H9 (cell line): ENCODE data around the gene DOHH. TPM values are rescaled to one million over a fixed set of nuclear protein-coding genes. Genes with fewer than 3 reads are reported as not detected.
"Not testable (repeated sequence)": the region's sequence is repeated elsewhere in the genome, so short reads cannot be mapped to it uniquely, and the experiment has no call there.

Experiments used
- DNase-seq: peaks from one replicate; pipeline ENCODE4 v3.0.0-alpha.2; 2017
- H2AFZ ChIP-seq: one replicate; pipeline ENCODE4 v1.6.1; 2013; ENCODE audit warnings: mild to moderate bottlenecking, low read length, control low read depth, moderate library complexity
- H2AK5ac ChIP-seq: 2 replicates; pipeline ENCODE4 v1.6.1; 2013; ENCODE audit warnings: low read length, control low read depth, mixed read lengths; ENCODE audit not compliant: insufficient read length
- H2BK120ac ChIP-seq: one replicate; pipeline ENCODE4 v1.6.1; 2013; ENCODE audit warnings: low read depth, mild to moderate bottlenecking, low read length, control low read depth, inconsistent platforms; ENCODE audit not compliant: poor library complexity, severe bottlenecking
- H2BK12ac ChIP-seq: 2 replicates; pipeline ENCODE4 v1.6.1; 2013; ENCODE audit warnings: low read length, control low read depth, mixed read lengths, low read depth; ENCODE audit not compliant: insufficient read length
- H2BK15ac ChIP-seq: 2 replicates; pipeline ENCODE4 v1.6.1; 2013; ENCODE audit warnings: low read depth, low read length, control low read depth
- H2BK20ac ChIP-seq: one replicate; pipeline ENCODE4 v1.6.1; 2013; ENCODE audit warnings: low read depth, mild to moderate bottlenecking, low read length, control low read depth, inconsistent platforms; ENCODE audit not compliant: poor library complexity, severe bottlenecking
- H2BK5ac ChIP-seq: 2 replicates; pipeline ENCODE4 v1.6.1; 2013; ENCODE audit warnings: low read length, control low read depth, mixed read lengths; ENCODE audit not compliant: insufficient read length
- H3K14ac ChIP-seq: 2 replicates; pipeline ENCODE4 v1.6.1; 2013; ENCODE audit warnings: low read length, control low read depth; ENCODE audit not compliant: insufficient read depth
- H3K18ac ChIP-seq: 2 replicates; pipeline ENCODE4 v1.6.1; 2013; ENCODE audit warnings: low read depth, mild to moderate bottlenecking, mixed read lengths, low read length, control low read depth; ENCODE audit not compliant: insufficient read length
- H3K23ac ChIP-seq: 2 replicates; pipeline ENCODE4 v1.6.1; 2013; ENCODE audit warnings: low read length, control low read depth, mixed read lengths, low read depth; ENCODE audit not compliant: insufficient read length
- H3K23me2 ChIP-seq: 2 replicates; pipeline ENCODE4 v1.6.1; 2013; ENCODE audit warnings: low read depth, mild to moderate bottlenecking, mixed read lengths, low read length, control low read depth; ENCODE audit not compliant: insufficient read length, poor library complexity, severe bottlenecking
- H3K27ac ChIP-seq: 2 replicates; pipeline ENCODE4 v1.5.1; 2013; ENCODE audit warnings: low read length, control low read depth, mixed read lengths, low read depth; ENCODE audit not compliant: insufficient read length
- H3K27me3 ChIP-seq: 2 replicates; pipeline ENCODE4 v1.6.1; 2013; ENCODE audit warnings: low read length, control low read depth, inconsistent platforms; ENCODE audit not compliant: insufficient read depth
- H3K4ac ChIP-seq: 2 replicates; pipeline ENCODE4 v1.6.1; 2013; ENCODE audit warnings: low read depth, mild to moderate bottlenecking, control low read depth, inconsistent platforms, low read length, moderate library complexity
- H3K4me1 ChIP-seq: 2 replicates; pipeline ENCODE4 v1.6.1; 2013; ENCODE audit warnings: low read length, control low read depth, inconsistent platforms; ENCODE audit not compliant: insufficient read depth
- H3K4me2 ChIP-seq: 2 replicates; pipeline ENCODE4 v1.6.1; 2013; ENCODE audit warnings: low read length, control low read depth, mixed read lengths; ENCODE audit not compliant: insufficient read length, insufficient read depth
- H3K56ac ChIP-seq: 2 replicates; pipeline ENCODE4 v1.6.1; 2013; ENCODE audit warnings: low read depth, mild to moderate bottlenecking, mixed read lengths, low read length, control low read depth; ENCODE audit not compliant: insufficient read length
- H3K79me1 ChIP-seq: 2 replicates; pipeline ENCODE4 v1.6.1; 2013; ENCODE audit warnings: low read depth, mild to moderate bottlenecking, moderate library complexity, low read length, control low read depth, inconsistent platforms; ENCODE audit not compliant: insufficient read depth, poor library complexity, severe bottlenecking
- H3K79me2 ChIP-seq: 2 replicates; pipeline ENCODE4 v1.6.1; 2013; ENCODE audit warnings: low read length, control low read depth, inconsistent platforms; ENCODE audit not compliant: insufficient read depth
- H3K9ac ChIP-seq: 2 replicates; pipeline ENCODE4 v1.6.1; 2013; ENCODE audit warnings: low read length, control low read depth, mixed read lengths; ENCODE audit not compliant: insufficient read length; ENCODE audit errors: extremely low read depth
- H3K9me3 ChIP-seq: one replicate; pipeline ENCODE4 v1.6.1; 2013; ENCODE audit warnings: low read depth, low read length, inconsistent platforms; ENCODE audit not compliant: control insufficient read depth
- H3T11ph ChIP-seq: one replicate; pipeline ENCODE4 v1.6.1; 2013; ENCODE audit warnings: mild to moderate bottlenecking, low read length, control low read depth, inconsistent platforms
- H4K20me1 ChIP-seq: one replicate; pipeline ENCODE4 v1.6.1; 2013; ENCODE audit not compliant: control insufficient read depth, insufficient read length, insufficient read depth
- H4K5ac ChIP-seq: 2 replicates; pipeline ENCODE4 v1.6.1; 2013; ENCODE audit warnings: low read depth, mild to moderate bottlenecking, mixed read lengths, low read length, control low read depth; ENCODE audit not compliant: insufficient read length
- H4K8ac ChIP-seq: replicated peaks from 2 replicates; pipeline ENCODE4 v1.6.1; 2013; ENCODE audit warnings: low read length, control low read depth, mixed read lengths, low read depth; ENCODE audit not compliant: insufficient read length
- H4K91ac ChIP-seq: 2 replicates; pipeline ENCODE4 v1.6.1; 2013; ENCODE audit warnings: low read depth, mild to moderate bottlenecking, moderate library complexity, mixed read lengths, low read length, control low read depth; ENCODE audit not compliant: insufficient read length
- H3K27ac Mint-ChIP-seq, 3 experiments: 2 replicates in 2 of 3; 3 replicates in 1 of 3; pipeline ENCODE4 v1.8.0; 2020 to 2021; ENCODE audit warnings: mixed read lengths in 3 of 3, mild to moderate bottlenecking in 1 of 3, moderate library complexity in 1 of 3
- H3K27me3 Mint-ChIP-seq: 2 replicates; pipeline ENCODE4 v1.8.0; 2021; ENCODE audit warnings: low read depth, mild to moderate bottlenecking, moderate library complexity, mixed read lengths
- H3K36me3 Mint-ChIP-seq, 3 experiments: 2 replicates in 2 of 3; 3 replicates in 1 of 3; pipeline ENCODE4 v1.8.0; 2020 to 2021; ENCODE audit warnings: low read depth in 3 of 3, mixed read lengths in 3 of 3; ENCODE audit not compliant: insufficient read depth in 1 of 3
- H3K4me1 Mint-ChIP-seq, 2 experiments: 2 replicates each; pipeline ENCODE4 v1.8.0; 2020; ENCODE audit warnings: mixed read lengths in 2 of 2
- H3K4me3 Mint-ChIP-seq, 2 experiments: 2 replicates in 1 of 2; 3 replicates in 1 of 2; pipeline ENCODE4 v1.8.0; 2020 to 2021; ENCODE audit warnings: mild to moderate bottlenecking in 2 of 2, mixed read lengths in 2 of 2, moderate library complexity in 1 of 2
- H3K9me3 Mint-ChIP-seq, 2 experiments: 2 replicates in 1 of 2; 3 replicates in 1 of 2; pipeline ENCODE4 v1.8.0; 2020; ENCODE audit warnings: mild to moderate bottlenecking in 2 of 2, mixed read lengths in 2 of 2, moderate library complexity in 1 of 2
- WGBS: extraction: QIAGEN DNeasy Blood & Tissue Kit; methylation state at CpG from one replicate; pipeline ENCODE4 v1.1.7; 2013; ENCODE audit warnings: missing lambda C conversion rate, low lambda C conversion rate, mixed read lengths; ENCODE audit not compliant: insufficient read length; ENCODE audit errors: extremely low coverage; 5-methylcytosine and 5-hydroxymethylcytosine counted together
- total RNA-seq: library from RNA; stranded (reverse); gene quantifications from 2 replicates; pipeline ENCODE4 v1.2.1, GENCODE V29; 2021
- TF ChIP-seq, protein P1 (sequence below): fragments of 200-600 bp; sonication (generic); conservative IDR thresholded peaks from 3 replicates; pipeline ENCODE4 v1.8.0; 2021; ENCODE audit warnings: antibody characterized with exemption, mild to moderate bottlenecking

DOHH gene
- total RNA-seq, 1 experiment from 2014 or later: 16.5 TPM

DNA sequence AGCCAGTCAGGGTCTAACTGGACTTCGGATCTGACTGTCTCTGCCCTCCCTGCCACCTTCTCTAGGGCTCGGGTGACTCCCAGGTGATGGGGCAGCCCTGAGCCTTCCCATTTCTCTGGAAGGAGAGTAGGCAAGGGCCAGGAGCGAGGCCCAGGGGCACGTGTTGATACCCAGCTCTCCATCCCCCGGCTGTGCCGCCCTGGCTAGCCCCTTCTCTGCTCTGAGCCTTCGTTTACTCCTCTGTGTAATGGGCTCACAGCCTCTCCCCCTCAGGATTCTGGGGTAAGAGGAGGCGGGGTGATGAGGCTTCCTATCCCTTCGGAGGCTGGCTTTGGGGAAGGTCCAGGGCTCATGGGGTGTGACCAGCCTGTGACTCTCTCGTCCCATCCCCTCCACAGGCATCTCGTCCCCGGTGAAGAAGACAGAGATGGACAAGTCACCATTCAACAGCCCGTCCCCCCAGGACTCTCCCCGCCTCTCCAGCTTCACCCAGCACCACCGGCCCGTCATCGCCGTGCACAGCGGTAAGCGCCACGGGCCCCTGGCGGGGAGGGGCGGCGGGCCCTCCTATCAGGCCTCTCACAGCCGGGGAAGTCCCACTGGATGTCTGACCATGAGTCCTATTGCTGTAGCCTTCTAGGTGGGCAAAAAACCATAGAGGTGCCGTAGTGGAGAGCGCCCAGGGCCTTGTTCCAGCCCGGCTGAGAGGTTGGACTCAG is 51.7 kb downstream of the DOHH start:
- DNase-seq: no peak
- no peak overlapping the region for H2AK5ac ChIP-seq
- Mint-ChIP-seq H3K27me3 (no peaks in the 10 kb centered on the region; the same call in 1 of the 2 replicates), H3K4me3 (no peak overlapping the region), H3K9me3 (no peaks in the 10 kb centered on the region), H3K4me1 (peaks cover 8 to 10% of the 10 kb centered on the region in 2 experiments), H3K27ac (no peak overlapping the region), H3K36me3 (no peaks in the 10 kb centered on the region)
- no peak overlapping the region for H2AFZ ChIP-seq
- no peak overlapping the region for H3K14ac ChIP-seq
- H4K20me1 ChIP-seq: no peaks in the 10 kb centered on the region
- no peaks in the 10 kb centered on the region for H3K9me3 ChIP-seq
- no peak overlapping the region for H4K91ac ChIP-seq
- H2BK20ac ChIP-seq: no peak overlapping the region
- H3K56ac ChIP-seq: no peak overlapping the region
- H2BK5ac ChIP-seq: no peak overlapping the region
- H4K5ac ChIP-seq: no peak overlapping the region
- H3T11ph ChIP-seq: no peak overlapping the region
- no peaks in the 10 kb centered on the region for H3K79me2 ChIP-seq
- H2BK15ac ChIP-seq: no peak overlapping the region
- H2BK120ac ChIP-seq: no peak overlapping the region
- no peak overlapping the region for H3K18ac ChIP-seq
- no peaks in the 10 kb centered on the region; the same call in 1 of the 2 replicates for H3K4me1 ChIP-seq
- no peaks in the 10 kb centered on the region for H3K27me3 ChIP-seq
- no peak overlapping the region for H3K4ac ChIP-seq
- H3K23ac ChIP-seq: no peak overlapping the region
- TF ChIP-seq, protein P1, sequence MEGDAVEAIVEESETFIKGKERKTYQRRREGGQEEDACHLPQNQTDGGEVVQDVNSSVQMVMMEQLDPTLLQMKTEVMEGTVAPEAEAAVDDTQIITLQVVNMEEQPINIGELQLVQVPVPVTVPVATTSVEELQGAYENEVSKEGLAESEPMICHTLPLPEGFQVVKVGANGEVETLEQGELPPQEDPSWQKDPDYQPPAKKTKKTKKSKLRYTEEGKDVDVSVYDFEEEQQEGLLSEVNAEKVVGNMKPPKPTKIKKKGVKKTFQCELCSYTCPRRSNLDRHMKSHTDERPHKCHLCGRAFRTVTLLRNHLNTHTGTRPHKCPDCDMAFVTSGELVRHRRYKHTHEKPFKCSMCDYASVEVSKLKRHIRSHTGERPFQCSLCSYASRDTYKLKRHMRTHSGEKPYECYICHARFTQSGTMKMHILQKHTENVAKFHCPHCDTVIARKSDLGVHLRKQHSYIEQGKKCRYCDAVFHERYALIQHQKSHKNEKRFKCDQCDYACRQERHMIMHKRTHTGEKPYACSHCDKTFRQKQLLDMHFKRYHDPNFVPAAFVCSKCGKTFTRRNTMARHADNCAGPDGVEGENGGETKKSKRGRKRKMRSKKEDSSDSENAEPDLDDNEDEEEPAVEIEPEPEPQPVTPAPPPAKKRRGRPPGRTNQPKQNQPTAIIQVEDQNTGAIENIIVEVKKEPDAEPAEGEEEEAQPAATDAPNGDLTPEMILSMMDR: no peak
- H2BK12ac ChIP-seq: no peak overlapping the region
- H3K9ac ChIP-seq: no peak overlapping the region
- no CpG with 5 or more reads among the region's 28 CpGs for WGBS
- no peak overlapping the region for H3K27ac ChIP-seq
- no peaks in the 10 kb centered on the region for H3K79me1 ChIP-seq
- no peak overlapping the region for H3K4me2 ChIP-seq
- no peaks in the 10 kb centered on the region for H3K23me2 ChIP-seq
- no peak overlapping the region for H4K8ac ChIP-seq

DNA sequence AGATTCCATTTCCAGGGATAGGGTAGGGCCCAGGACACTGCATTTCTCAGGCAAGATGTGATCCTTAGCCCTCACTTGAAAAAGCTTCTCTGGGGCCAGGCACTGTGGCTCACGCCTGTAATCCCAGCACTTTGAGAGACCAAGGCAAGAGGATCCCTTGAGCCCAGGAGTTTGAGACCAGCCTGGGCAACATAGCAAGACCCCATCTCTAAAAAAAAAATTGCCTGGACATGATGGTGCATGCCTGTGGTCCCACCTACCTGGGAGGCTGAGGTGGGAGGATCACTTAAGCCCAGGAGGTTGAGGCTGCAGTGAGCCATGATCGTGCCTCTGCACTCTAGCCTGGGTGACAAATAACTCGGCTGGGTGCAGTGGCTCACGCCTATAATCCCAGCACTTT is 53.8 kb downstream of the DOHH start:
- not testable (repeated sequence) for H3K4ac ChIP-seq, H2BK20ac ChIP-seq, H4K20me1 ChIP-seq, H3K4me2 ChIP-seq, H2BK12ac ChIP-seq, H3K9ac ChIP-seq, H4K5ac ChIP-seq, H4K91ac ChIP-seq, H4K8ac ChIP-seq, H3K23me2 ChIP-seq, H3K27ac Mint-ChIP-seq, H2AFZ ChIP-seq, H3K9me3 ChIP-seq, H3K23ac ChIP-seq, H3K4me3 Mint-ChIP-seq, H3K56ac ChIP-seq, H3K79me1 ChIP-seq, H3K27me3 Mint-ChIP-seq, H3K14ac ChIP-seq, H2BK15ac ChIP-seq, H3K18ac ChIP-seq, H3T11ph ChIP-seq, H2AK5ac ChIP-seq, H3K4me1 ChIP-seq, H3K9me3 Mint-ChIP-seq, H3K36me3 Mint-ChIP-seq, H2BK120ac ChIP-seq, H3K27ac ChIP-seq, H3K27me3 ChIP-seq, H3K79me2 ChIP-seq, DNase-seq, H2BK5ac ChIP-seq
- H3K4me1 Mint-ChIP-seq: peaks cover 9 to 15% of the 10 kb centered on the region in 2 experiments
- no CpG with 5 or more reads among the region's 4 CpGs for WGBS
